Measurements from ENCODE around the gene NEURL1B. TPM values are rescaled to one million over a fixed set of nuclear protein-coding genes. Genes with fewer than 3 reads are reported as not detected.

Gene NEURL1B, protein sequence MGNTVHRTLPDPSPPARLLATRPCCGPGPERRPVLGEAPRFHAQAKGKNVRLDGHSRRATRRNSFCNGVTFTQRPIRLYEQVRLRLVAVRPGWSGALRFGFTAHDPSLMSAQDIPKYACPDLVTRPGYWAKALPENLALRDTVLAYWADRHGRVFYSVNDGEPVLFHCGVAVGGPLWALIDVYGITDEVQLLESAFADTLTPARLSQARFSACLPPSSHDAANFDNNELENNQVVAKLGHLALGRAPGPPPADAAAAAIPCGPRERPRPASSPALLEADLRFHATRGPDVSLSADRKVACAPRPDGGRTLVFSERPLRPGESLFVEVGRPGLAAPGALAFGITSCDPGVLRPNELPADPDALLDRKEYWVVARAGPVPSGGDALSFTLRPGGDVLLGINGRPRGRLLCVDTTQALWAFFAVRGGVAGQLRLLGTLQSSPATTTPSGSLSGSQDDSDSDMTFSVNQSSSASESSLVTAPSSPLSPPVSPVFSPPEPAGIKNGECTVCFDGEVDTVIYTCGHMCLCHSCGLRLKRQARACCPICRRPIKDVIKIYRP
- total RNA-seq (2014; rRNA removed; shearing (Covaris generic)): 7.4 and 15.4 TPM in 2 replicates

DNA sequence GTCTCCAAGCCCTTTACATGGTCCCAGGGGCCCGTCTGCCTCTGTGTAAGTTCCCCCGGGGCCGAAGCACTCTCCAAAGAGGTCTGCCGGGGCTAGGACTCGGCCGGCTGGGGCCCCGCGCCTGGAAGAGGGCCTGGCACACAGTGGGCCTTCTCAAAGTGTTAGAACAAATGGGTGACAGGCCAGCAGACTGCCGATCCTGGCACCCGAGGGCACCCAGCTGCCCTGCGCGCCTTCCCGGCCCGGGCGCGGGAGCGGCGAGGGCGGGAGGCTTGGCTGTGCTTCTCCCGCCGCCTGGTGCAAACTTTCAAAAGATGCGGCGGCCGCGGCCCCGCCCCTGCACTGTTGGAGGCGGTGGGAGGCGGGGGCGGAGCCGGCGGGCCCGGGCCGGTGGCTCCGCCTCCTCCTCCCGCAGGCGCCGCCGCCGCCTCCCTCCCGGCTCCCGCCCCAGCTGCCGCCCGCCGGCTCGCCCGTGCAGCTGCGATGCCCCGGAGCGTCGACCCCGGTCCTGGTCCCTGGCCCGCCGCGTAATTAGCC is at the start of gene NEURL1B:
NEURL1B (plus strand) TSS at position 442 of the 537 bp plus-strand sequence. CDS start 144 bp downstream, outside the sequence.
- peak; percentile 89 to 90 for DNase-seq (ENCODE audit: low read depth in 1 of 2, low spot score in 2 of 2)
- Histone ChIP-seq H3K4me3 (peak within 1 kb of the TSS; percentile 96), H3K27ac (peak within 1 kb of the TSS; percentile 87), H3K27me3 (replicated peaks) (no peaks in the 10 kb centered on the region), H3K9me3 (replicated peaks) (peaks cover 4% of the 10 kb centered on the region), H3K36me3 (peaks cover 25% of the 10 kb centered on the region), H3K4me1 (replicated peaks) (peaks cover 31% of the 10 kb centered on the region)

DNA sequence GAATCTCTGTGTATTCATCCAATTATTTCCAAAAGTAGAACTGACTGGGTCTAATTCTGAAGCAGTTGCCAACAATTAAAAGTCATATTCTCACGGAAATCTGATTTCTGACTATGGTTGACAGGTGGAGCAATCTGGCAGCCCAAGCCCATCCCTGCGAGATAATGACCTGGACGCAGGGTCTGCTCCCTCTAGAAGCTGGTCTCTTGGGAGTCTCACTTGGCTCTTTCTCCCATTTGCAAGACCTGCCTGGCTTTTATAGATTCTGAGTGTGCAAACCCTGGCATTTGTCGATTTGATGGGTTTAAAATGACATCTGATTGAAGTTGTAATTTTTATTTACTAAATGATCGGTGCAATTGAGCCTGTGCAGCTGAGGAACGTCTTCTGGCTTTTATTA is 49.4 kb upstream of the NEURL1B start:
- no peak overlapping the region for H3K27ac ChIP-seq
- peaks cover 5% of the 10 kb centered on the region for H3K27me3 ChIP-seq (replicated peaks)
- H3K4me1 ChIP-seq (replicated peaks): peaks cover 6% of the 10 kb centered on the region
- H3K36me3 ChIP-seq: no peaks in the 10 kb centered on the region
- DNase-seq (ENCODE audit: low read depth in 1 of 2, low spot score in 2 of 2): no peak
- H3K9me3 ChIP-seq (replicated peaks): no peaks in the 10 kb centered on the region
- no peak overlapping the region for H3K4me3 ChIP-seq

DNA sequence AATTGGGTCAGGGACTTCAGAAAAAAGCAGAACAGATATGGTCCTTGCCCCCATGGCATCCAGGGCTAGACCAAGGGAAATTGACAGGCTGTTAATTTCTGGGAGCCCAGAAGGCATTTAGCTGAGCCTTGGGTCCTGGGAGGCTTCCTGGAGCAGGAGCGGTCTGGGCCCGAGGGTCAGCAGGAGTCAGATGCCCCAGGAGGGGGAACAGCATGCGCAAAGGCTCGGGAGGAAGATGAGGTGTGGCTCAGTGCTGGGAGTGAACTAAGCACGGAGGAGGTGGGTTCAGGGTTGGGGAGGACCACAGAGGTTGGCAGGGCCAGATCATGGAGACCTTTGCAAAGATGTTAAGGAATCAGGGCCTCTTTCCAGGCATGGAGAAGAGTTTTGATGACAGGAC is 48.2 kb upstream of the NEURL1B start:
- no peaks in the 10 kb centered on the region for H3K9me3 ChIP-seq (replicated peaks)

DNA sequence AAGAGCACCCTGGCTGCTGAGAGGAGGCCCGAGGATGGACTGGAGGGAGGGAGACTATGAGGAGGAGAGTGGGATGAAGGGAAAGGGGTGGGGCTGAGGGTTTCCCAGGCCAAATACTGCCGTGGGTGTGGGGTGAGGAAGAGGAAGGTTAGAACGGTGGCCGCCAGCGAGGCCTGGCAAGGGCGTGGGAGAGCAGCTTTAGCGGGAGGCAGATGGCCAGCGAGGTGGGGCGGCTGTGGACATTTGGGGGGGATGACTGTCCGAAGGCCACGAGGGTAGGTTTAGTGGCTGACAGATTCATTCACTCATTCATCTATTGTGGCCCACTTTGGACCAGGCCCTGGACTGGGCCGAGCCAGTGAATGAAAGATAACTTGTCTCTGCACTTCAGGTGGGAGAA is 47.8 kb upstream of the NEURL1B start:
- Histone ChIP-seq H3K4me1 (replicated peaks) (peaks cover 6% of the 10 kb centered on the region), H3K27ac (no peak overlapping the region), H3K4me3 (no peak overlapping the region), H3K9me3 (replicated peaks) (no peaks in the 10 kb centered on the region), H3K36me3 (no peaks in the 10 kb centered on the region), H3K27me3 (replicated peaks) (no peaks in the 10 kb centered on the region)
- DNase-seq (ENCODE audit: low read depth in 1 of 2, low spot score in 2 of 2): no peak

More for the DNA sequence above, 48.2 kb upstream of the NEURL1B start:
- Histone ChIP-seq H3K4me3 (no peak overlapping the region), H3K36me3 (no peaks in the 10 kb centered on the region), H3K27ac (no peak overlapping the region), H3K4me1 (replicated peaks) (peaks cover 6% of the 10 kb centered on the region), H3K27me3 (replicated peaks) (peaks cover 2% of the 10 kb centered on the region)
- DNase-seq (ENCODE audit: low read depth in 1 of 2, low spot score in 2 of 2): no peak

DNA sequence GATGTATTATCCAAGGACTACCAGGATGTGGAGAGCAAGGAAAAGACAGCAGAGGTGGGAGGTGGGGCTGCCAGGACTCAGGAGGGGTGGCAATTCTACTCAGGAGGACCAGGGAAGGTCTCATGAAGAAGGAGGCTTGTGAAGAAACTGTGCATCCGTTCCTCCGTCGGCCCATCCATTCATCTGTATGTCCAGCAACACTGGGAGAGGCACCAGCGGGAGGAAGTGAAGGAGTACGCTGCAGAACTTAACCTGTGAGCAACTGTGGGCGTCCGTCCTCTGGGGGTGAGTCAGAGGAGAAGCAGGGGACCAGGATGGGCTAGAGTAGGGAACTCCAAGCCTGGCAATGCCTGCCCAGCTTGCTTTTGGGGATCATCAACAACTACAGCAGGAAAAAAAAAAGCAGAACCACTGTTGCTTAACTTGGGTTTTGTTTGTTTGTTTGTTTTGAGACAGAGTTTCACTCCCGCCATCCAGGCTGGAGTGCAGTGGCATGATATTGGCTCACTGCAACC is 47.3 kb upstream of the NEURL1B start:
- Histone ChIP-seq H3K4me1 (replicated peaks) (peaks cover 6% of the 10 kb centered on the region), H3K27me3 (replicated peaks) (no peaks in the 10 kb centered on the region), H3K36me3 (no peaks in the 10 kb centered on the region), H3K4me3 (no peak overlapping the region), H3K27ac (no peak overlapping the region), H3K9me3 (replicated peaks) (no peaks in the 10 kb centered on the region)
- no peak for DNase-seq (ENCODE audit: low read depth in 1 of 2, low spot score in 2 of 2)

DNA sequence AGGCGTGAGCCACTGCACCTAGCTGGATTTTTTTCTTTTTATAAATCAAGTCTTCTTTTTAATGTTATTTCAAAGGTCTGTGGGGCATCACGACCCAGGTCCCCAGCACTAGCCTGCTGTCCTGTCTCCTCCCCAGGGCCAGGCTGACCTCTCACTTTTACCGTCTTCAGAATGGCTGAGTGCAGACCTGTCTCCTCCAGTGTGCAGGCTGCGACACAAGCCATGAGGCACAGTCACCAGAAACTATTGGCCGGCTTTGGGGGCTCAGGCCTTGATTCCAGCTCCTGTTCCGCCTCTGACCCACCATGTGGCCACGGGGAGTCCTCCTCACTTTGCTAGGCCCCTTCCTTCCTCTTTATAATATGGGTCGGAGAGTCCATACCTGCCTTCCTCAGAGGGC is 46.6 kb upstream of the NEURL1B start:
- no peak for DNase-seq (ENCODE audit: low read depth in 1 of 2, low spot score in 2 of 2)
- Histone ChIP-seq H3K4me1 (replicated peaks) (peaks cover 6% of the 10 kb centered on the region), H3K4me3 (no peak overlapping the region), H3K27me3 (replicated peaks) (no peaks in the 10 kb centered on the region), H3K9me3 (replicated peaks) (0 out of 2 replicates have a peak, but pooled peaks cover 3% of the 10 kb centered on the region), H3K27ac (no peak overlapping the region), H3K36me3 (no peaks in the 10 kb centered on the region)

DNA sequence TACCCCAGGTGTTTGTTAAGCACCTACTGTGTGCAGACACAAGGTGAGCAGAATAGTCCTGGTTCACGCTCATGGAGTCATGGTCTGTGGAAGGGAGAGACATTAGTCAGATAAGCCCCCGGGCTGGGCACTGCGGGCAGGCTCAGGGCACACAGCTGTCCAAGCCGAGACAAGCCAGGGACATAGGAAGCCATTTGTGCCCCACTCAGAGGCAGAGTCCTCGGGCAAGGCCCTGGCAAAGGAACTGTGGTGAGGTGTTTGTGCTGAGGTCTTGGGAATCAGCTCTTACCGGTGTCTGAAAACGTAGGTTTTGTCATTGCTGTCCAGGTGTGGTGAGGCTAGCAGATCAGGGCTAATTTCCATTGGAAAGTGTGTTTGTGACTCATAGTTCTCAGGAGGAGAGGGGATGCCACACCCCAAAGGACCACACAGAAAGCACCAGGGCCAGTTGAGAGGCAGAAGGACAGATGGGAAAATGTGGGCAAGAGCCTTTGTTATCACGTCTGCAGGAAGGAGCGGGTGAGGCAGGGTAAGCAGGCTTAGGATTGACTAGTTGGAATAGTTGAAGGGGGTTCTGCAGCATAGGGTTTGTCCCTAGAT is 46.1 kb upstream of the NEURL1B start:
- no peaks in the 10 kb centered on the region for H3K27me3 ChIP-seq (replicated peaks)

DNA sequence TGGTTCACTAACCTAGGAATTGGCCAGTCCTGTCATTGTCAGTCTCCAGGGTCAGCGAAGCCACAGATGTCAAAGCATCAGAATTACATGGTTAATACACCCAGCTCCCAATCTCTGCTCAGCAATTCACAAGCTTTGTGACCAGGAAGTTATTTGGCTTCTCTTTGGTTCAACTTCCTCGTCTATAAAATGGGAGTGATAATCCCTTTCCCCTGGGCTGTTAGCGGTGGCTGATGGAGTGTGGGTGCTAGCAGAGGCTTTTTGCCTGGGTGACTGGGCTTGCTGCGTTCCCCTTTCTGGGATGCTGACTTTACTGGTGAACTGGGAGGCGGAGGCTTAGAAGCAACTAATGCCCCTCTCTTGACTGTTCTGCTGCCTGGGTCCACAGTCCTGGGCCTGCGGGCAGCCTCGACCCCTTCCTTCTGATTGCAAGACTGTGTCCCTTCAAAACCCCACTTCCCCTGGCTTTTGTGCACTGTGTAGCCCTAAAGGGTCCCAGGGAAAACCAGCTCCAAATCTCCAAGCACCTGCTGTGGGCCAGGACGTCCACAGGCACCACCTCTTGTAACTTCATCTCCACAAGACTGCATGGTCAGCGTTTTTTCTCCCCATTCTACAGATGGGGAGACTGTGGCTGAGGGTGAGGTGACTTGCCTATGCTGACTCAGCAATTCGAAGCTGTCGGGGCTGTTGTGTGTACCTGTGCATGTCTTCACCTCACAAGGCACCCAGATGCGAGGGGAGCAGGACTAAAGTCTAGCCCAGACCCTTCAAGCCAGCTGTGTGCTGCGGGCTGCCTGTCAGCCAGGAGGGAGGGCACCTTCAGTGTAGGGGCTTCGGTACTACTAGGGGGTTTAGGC is 45.2 kb upstream of the NEURL1B start:
- H3K9me3 ChIP-seq (replicated peaks): 0 out of 2 replicates have a peak, but pooled peaks cover 3% of the 10 kb centered on the region
- DNase-seq (ENCODE audit: low read depth in 1 of 2, low spot score in 2 of 2): no peak
- H3K36me3 ChIP-seq: no peaks in the 10 kb centered on the region

More for the DNA sequence above, 46.1 kb upstream of the NEURL1B start:
- H3K9me3 ChIP-seq (replicated peaks): 0 out of 2 replicates have a peak, but pooled peaks cover 3% of the 10 kb centered on the region
- H3K27ac ChIP-seq: no peak overlapping the region
- no peak overlapping the region for H3K4me3 ChIP-seq
- H3K4me1 ChIP-seq (replicated peaks): peaks cover 6% of the 10 kb centered on the region
- H3K36me3 ChIP-seq: no peaks in the 10 kb centered on the region
- DNase-seq (ENCODE audit: low read depth in 1 of 2, low spot score in 2 of 2): peak in 1 of 2 experiments; percentile 45

DNA sequence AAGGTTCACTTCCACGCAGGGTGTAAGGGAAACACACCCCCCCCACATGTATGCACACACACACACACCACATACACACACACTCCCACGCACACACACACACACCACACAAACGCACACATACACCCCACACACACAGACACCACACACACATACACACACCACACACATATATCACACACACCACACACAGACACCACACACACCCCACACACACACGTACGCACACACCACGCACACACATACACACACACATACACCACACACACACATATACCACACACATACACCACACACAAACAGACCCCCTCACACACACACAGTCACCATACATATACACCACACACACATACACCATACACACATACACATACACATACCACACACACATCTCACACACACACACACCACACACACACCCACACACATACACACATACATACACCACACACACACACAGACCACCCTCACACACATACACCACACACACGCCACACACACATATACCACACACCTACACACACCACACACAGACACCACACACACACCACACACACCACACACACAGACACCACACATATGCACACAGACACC is 44.3 kb upstream of the NEURL1B start:
- no peak overlapping the region for H3K27ac ChIP-seq
- DNase-seq (ENCODE audit: low read depth in 1 of 2, low spot score in 2 of 2): no peak
- peaks cover 6% of the 10 kb centered on the region for H3K4me1 ChIP-seq (replicated peaks)
- H3K9me3 ChIP-seq (replicated peaks): 0 out of 2 replicates have a peak, but pooled peaks cover 3% of the 10 kb centered on the region
- H3K27me3 ChIP-seq (replicated peaks): no peaks in the 10 kb centered on the region
- H3K36me3 ChIP-seq: no peaks in the 10 kb centered on the region
- H3K4me3 ChIP-seq: no peak overlapping the region

More for the DNA sequence above, 45.2 kb upstream of the NEURL1B start:
- H3K4me1 ChIP-seq (replicated peaks): peaks cover 6% of the 10 kb centered on the region
- no peak overlapping the region for H3K4me3 ChIP-seq
- no peaks in the 10 kb centered on the region for H3K27me3 ChIP-seq (replicated peaks)
- H3K27ac ChIP-seq: no peak overlapping the region

DNA sequence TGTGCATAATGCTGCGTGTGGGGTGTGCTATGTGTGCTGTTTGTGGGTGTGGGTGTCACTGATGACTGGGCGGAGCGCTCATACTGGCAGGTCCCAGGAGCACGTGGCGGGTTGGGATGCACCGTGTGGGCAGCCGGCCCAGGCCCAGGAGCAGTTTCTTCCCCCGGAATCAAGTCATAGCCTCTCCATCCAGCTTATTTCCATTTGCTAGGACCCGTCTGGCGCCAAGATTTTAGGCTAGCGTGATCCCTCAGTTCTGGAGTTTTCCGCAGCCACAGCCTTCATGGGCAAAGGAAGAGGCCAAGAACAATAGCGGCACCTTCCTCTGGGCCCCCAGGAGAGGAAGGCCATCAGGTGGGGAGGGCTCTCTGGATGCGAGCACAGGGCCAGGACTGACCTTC is 43.3 kb upstream of the NEURL1B start:
- H3K36me3 ChIP-seq: no peaks in the 10 kb centered on the region
- H3K9me3 ChIP-seq (replicated peaks): 0 out of 2 replicates have a peak, but pooled peaks cover 3% of the 10 kb centered on the region
- no peak overlapping the region for H3K27ac ChIP-seq
- H3K4me1 ChIP-seq (replicated peaks): peaks cover 6% of the 10 kb centered on the region
- no peak overlapping the region for H3K4me3 ChIP-seq
- no peaks in the 10 kb centered on the region for H3K27me3 ChIP-seq (replicated peaks)
- DNase-seq (ENCODE audit: low read depth in 1 of 2, low spot score in 2 of 2): no peak

DNA sequence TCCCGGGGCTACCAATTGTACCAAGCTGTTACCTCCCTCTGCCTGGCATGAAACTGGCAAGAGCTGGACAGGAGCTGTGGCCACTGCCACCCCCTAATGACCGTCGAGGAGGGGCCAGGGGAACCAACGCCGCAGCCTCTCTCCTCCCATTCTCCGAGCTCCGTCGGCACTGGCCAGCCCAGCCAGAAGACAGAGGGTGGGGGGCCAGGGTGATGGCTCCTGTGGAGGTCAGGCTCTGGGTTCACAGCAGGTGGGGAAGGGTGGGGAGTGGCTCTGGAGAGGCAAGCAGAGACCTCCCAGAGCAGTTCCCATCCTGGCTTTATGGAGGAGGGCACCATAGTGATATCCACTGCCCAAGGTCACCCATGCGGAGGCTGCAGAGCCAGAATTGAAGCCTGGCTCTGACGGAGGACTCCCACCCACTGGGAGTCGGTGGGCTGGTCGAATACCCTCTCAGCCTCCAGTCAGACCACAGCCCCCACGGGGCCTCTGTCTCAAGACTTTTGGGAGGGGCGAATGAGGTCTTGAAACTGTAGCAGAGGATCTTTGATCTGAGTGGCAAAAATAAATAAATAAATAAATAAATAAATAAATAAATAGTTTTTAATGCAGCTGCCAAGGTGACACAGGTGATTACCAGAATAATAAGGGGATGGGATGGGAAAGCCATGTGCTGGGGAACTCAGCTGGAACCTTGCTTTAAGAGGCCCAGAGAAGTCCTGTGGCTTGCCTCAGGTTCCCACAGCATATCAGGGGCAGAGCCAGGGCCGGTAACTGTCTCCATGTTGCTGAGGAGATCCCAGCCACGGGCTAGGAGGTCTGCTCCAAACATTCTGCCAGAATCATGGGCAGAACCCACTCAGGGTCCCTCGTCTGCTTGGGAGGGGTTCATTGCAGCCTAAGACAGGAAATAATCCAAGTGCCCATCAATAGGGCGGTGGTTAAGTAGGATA is 42.5 kb upstream of the NEURL1B start:
- Histone ChIP-seq H3K27me3 (replicated peaks) (no peaks in the 10 kb centered on the region), H3K36me3 (no peaks in the 10 kb centered on the region), H3K4me1 (replicated peaks) (peaks cover 6% of the 10 kb centered on the region)

DNA sequence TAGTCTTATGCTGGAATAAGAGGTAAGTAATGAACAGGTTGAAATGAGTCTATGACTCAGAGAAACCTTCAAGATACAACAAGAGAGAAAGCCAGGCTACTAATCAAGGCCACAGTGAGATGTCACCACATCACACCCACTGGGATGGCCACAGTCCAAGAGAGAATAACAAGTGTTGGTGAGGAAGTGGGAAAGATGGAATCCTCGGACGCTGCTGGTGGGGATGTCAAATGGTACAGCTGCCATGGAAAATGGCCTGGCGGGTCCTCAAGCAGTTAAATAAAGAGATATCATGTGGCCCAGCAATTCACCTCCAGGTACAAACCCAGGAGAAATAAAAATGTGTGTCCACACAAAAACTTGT is 41.9 kb upstream of the NEURL1B start:
- Histone ChIP-seq H3K27me3 (replicated peaks) (no peaks in the 10 kb centered on the region), H3K9me3 (replicated peaks) (0 out of 2 replicates have a peak, but pooled peaks cover 3% of the 10 kb centered on the region), H3K4me3 (no peak overlapping the region), H3K36me3 (no peaks in the 10 kb centered on the region), H3K4me1 (replicated peaks) (peaks cover 6% of the 10 kb centered on the region), H3K27ac (no peak overlapping the region)
- DNase-seq (ENCODE audit: low read depth in 1 of 2, low spot score in 2 of 2): no peak

More for the DNA sequence above, 42.5 kb upstream of the NEURL1B start:
- no peak overlapping the region for H3K27ac ChIP-seq
- no peak overlapping the region for H3K4me3 ChIP-seq
- no peak for DNase-seq (ENCODE audit: low read depth in 1 of 2, low spot score in 2 of 2)
- 0 out of 2 replicates have a peak, but pooled peaks cover 3% of the 10 kb centered on the region for H3K9me3 ChIP-seq (replicated peaks)
